H9 (cell line): Measurements from ENCODE around the gene MAPK8IP3. TPM values are rescaled to one million over a fixed set of nuclear protein-coding genes. Genes with fewer than 3 reads are reported as not detected.

Experiments
- DNase-seq: peaks from one replicate; pipeline ENCODE4 v3.0.0-alpha.2; 2017
- H2AFZ ChIP-seq: one replicate; pipeline ENCODE4 v1.6.1; 2013; ENCODE audit warnings: mild to moderate bottlenecking, low read length, control low read depth, moderate library complexity
- H2AK5ac ChIP-seq: 2 replicates; pipeline ENCODE4 v1.6.1; 2013; ENCODE audit warnings: low read length, control low read depth, mixed read lengths; ENCODE audit not compliant: insufficient read length
- H2BK120ac ChIP-seq: one replicate; pipeline ENCODE4 v1.6.1; 2013; ENCODE audit warnings: low read depth, mild to moderate bottlenecking, low read length, control low read depth, inconsistent platforms; ENCODE audit not compliant: poor library complexity, severe bottlenecking
- H2BK12ac ChIP-seq: 2 replicates; pipeline ENCODE4 v1.6.1; 2013; ENCODE audit warnings: low read length, control low read depth, mixed read lengths, low read depth; ENCODE audit not compliant: insufficient read length
- H2BK15ac ChIP-seq: 2 replicates; pipeline ENCODE4 v1.6.1; 2013; ENCODE audit warnings: low read depth, low read length, control low read depth
- H2BK20ac ChIP-seq: one replicate; pipeline ENCODE4 v1.6.1; 2013; ENCODE audit warnings: low read depth, mild to moderate bottlenecking, low read length, control low read depth, inconsistent platforms; ENCODE audit not compliant: poor library complexity, severe bottlenecking
- H2BK5ac ChIP-seq: 2 replicates; pipeline ENCODE4 v1.6.1; 2013; ENCODE audit warnings: low read length, control low read depth, mixed read lengths; ENCODE audit not compliant: insufficient read length
- H3K14ac ChIP-seq: 2 replicates; pipeline ENCODE4 v1.6.1; 2013; ENCODE audit warnings: low read length, control low read depth; ENCODE audit not compliant: insufficient read depth
- H3K18ac ChIP-seq: 2 replicates; pipeline ENCODE4 v1.6.1; 2013; ENCODE audit warnings: low read depth, mild to moderate bottlenecking, mixed read lengths, low read length, control low read depth; ENCODE audit not compliant: insufficient read length
- H3K23ac ChIP-seq: 2 replicates; pipeline ENCODE4 v1.6.1; 2013; ENCODE audit warnings: low read length, control low read depth, mixed read lengths, low read depth; ENCODE audit not compliant: insufficient read length
- H3K23me2 ChIP-seq: 2 replicates; pipeline ENCODE4 v1.6.1; 2013; ENCODE audit warnings: low read depth, mild to moderate bottlenecking, mixed read lengths, low read length, control low read depth; ENCODE audit not compliant: insufficient read length, poor library complexity, severe bottlenecking
- H3K27ac ChIP-seq: 2 replicates; pipeline ENCODE4 v1.5.1; 2013; ENCODE audit warnings: low read length, control low read depth, mixed read lengths, low read depth; ENCODE audit not compliant: insufficient read length
- H3K27me3 ChIP-seq: 2 replicates; pipeline ENCODE4 v1.6.1; 2013; ENCODE audit warnings: low read length, control low read depth, inconsistent platforms; ENCODE audit not compliant: insufficient read depth
- H3K4ac ChIP-seq: 2 replicates; pipeline ENCODE4 v1.6.1; 2013; ENCODE audit warnings: low read depth, mild to moderate bottlenecking, control low read depth, inconsistent platforms, low read length, moderate library complexity
- H3K4me1 ChIP-seq: 2 replicates; pipeline ENCODE4 v1.6.1; 2013; ENCODE audit warnings: low read length, control low read depth, inconsistent platforms; ENCODE audit not compliant: insufficient read depth
- H3K4me2 ChIP-seq: 2 replicates; pipeline ENCODE4 v1.6.1; 2013; ENCODE audit warnings: low read length, control low read depth, mixed read lengths; ENCODE audit not compliant: insufficient read length, insufficient read depth
- H3K56ac ChIP-seq: 2 replicates; pipeline ENCODE4 v1.6.1; 2013; ENCODE audit warnings: low read depth, mild to moderate bottlenecking, mixed read lengths, low read length, control low read depth; ENCODE audit not compliant: insufficient read length
- H3K79me1 ChIP-seq: 2 replicates; pipeline ENCODE4 v1.6.1; 2013; ENCODE audit warnings: low read depth, mild to moderate bottlenecking, moderate library complexity, low read length, control low read depth, inconsistent platforms; ENCODE audit not compliant: insufficient read depth, poor library complexity, severe bottlenecking
- H3K79me2 ChIP-seq: 2 replicates; pipeline ENCODE4 v1.6.1; 2013; ENCODE audit warnings: low read length, control low read depth, inconsistent platforms; ENCODE audit not compliant: insufficient read depth
- H3K9ac ChIP-seq: 2 replicates; pipeline ENCODE4 v1.6.1; 2013; ENCODE audit warnings: low read length, control low read depth, mixed read lengths; ENCODE audit not compliant: insufficient read length; ENCODE audit errors: extremely low read depth
- H3K9me3 ChIP-seq: one replicate; pipeline ENCODE4 v1.6.1; 2013; ENCODE audit warnings: low read depth, low read length, inconsistent platforms; ENCODE audit not compliant: control insufficient read depth
- H3T11ph ChIP-seq: one replicate; pipeline ENCODE4 v1.6.1; 2013; ENCODE audit warnings: mild to moderate bottlenecking, low read length, control low read depth, inconsistent platforms
- H4K20me1 ChIP-seq: one replicate; pipeline ENCODE4 v1.6.1; 2013; ENCODE audit not compliant: control insufficient read depth, insufficient read length, insufficient read depth
- H4K5ac ChIP-seq: 2 replicates; pipeline ENCODE4 v1.6.1; 2013; ENCODE audit warnings: low read depth, mild to moderate bottlenecking, mixed read lengths, low read length, control low read depth; ENCODE audit not compliant: insufficient read length
- H4K8ac ChIP-seq: replicated peaks from 2 replicates; pipeline ENCODE4 v1.6.1; 2013; ENCODE audit warnings: low read length, control low read depth, mixed read lengths, low read depth; ENCODE audit not compliant: insufficient read length
- H4K91ac ChIP-seq: 2 replicates; pipeline ENCODE4 v1.6.1; 2013; ENCODE audit warnings: low read depth, mild to moderate bottlenecking, moderate library complexity, mixed read lengths, low read length, control low read depth; ENCODE audit not compliant: insufficient read length
- H3K27ac Mint-ChIP-seq, 3 experiments: 2 replicates in 2 of 3; 3 replicates in 1 of 3; pipeline ENCODE4 v1.8.0; 2020 to 2021; ENCODE audit warnings: mixed read lengths in 3 of 3, mild to moderate bottlenecking in 1 of 3, moderate library complexity in 1 of 3
- H3K27me3 Mint-ChIP-seq: 2 replicates; pipeline ENCODE4 v1.8.0; 2021; ENCODE audit warnings: low read depth, mild to moderate bottlenecking, moderate library complexity, mixed read lengths
- H3K36me3 Mint-ChIP-seq, 3 experiments: 2 replicates in 2 of 3; 3 replicates in 1 of 3; pipeline ENCODE4 v1.8.0; 2020 to 2021; ENCODE audit warnings: low read depth in 3 of 3, mixed read lengths in 3 of 3; ENCODE audit not compliant: insufficient read depth in 1 of 3
- H3K4me1 Mint-ChIP-seq, 2 experiments: 2 replicates each; pipeline ENCODE4 v1.8.0; 2020; ENCODE audit warnings: mixed read lengths in 2 of 2
- H3K4me3 Mint-ChIP-seq, 2 experiments: 2 replicates in 1 of 2; 3 replicates in 1 of 2; pipeline ENCODE4 v1.8.0; 2020 to 2021; ENCODE audit warnings: mild to moderate bottlenecking in 2 of 2, mixed read lengths in 2 of 2, moderate library complexity in 1 of 2
- H3K9me3 Mint-ChIP-seq, 2 experiments: 2 replicates in 1 of 2; 3 replicates in 1 of 2; pipeline ENCODE4 v1.8.0; 2020; ENCODE audit warnings: mild to moderate bottlenecking in 2 of 2, mixed read lengths in 2 of 2, moderate library complexity in 1 of 2
- CTCF ChIP-seq: fragments of 200-600 bp; sonication (generic); conservative IDR thresholded peaks from 3 replicates; pipeline ENCODE4 v1.8.0; 2021; ENCODE audit warnings: antibody characterized with exemption, mild to moderate bottlenecking
- WGBS: extraction: QIAGEN DNeasy Blood & Tissue Kit; methylation state at CpG from one replicate; pipeline ENCODE4 v1.1.7; 2013; ENCODE audit warnings: missing lambda C conversion rate, low lambda C conversion rate, mixed read lengths; ENCODE audit not compliant: insufficient read length; ENCODE audit errors: extremely low coverage; 5-methylcytosine and 5-hydroxymethylcytosine counted together
- total RNA-seq: library from RNA; stranded (reverse); gene quantifications from 2 replicates; pipeline ENCODE4 v1.2.1, GENCODE V29; 2021

MAPK8IP3 gene
- total RNA-seq, 1 experiment from 2014 or later: 51.3 TPM

DNA sequence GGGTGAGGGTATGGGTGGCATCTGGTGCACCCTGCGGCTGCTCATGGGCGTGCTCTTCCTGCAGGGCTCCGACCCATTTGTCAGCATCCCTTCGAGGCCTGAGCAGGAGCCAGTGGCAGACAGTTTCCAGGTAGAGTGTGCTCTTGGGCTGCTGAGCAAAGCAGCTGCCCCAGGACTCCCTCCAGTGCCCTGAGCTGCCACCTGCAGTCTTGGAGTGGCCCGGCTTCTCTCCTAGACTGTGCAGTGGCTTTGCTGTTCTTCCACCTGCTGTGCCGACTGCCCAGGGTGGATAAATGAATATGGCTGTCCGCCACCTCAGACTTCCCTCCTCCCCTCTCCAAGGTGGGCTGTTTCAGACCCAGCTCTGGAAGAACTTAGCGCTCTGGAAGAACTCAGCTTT is 38.7 kb upstream of the MAPK8IP3 start:
- no peak overlapping the region for H3K27ac Mint-ChIP-seq
- H2BK120ac ChIP-seq: no peak overlapping the region
- H3K14ac ChIP-seq: no peak overlapping the region

More for the DNA sequence above, 38.7 kb upstream of the MAPK8IP3 start:
- no CpG with 5 or more reads among the region's 8 CpGs for WGBS
- peaks cover 35 to 96% (median 78%) of the 10 kb centered on the region in 3 experiments; a peak in 6 of 7 replicates for H3K36me3 Mint-ChIP-seq
- H3K79me1 ChIP-seq: no peaks in the 10 kb centered on the region
- H3K27ac ChIP-seq: no peak overlapping the region
- no peak overlapping the region for H3K4me3 Mint-ChIP-seq
- H3K4me1 Mint-ChIP-seq: no peaks in the 10 kb centered on the region
- H3K27me3 ChIP-seq: no peaks in the 10 kb centered on the region
- no peaks in the 10 kb centered on the region; a peak in 1 of 5 replicates for H3K9me3 Mint-ChIP-seq
- no peaks in the 10 kb centered on the region for H3K9me3 ChIP-seq
- H3K56ac ChIP-seq: no peak overlapping the region
- no peak overlapping the region for H2BK15ac ChIP-seq
- no peak overlapping the region for H3T11ph ChIP-seq
- no peak for DNase-seq
- no peak overlapping the region for H2BK5ac ChIP-seq
- H2AK5ac ChIP-seq: no peak overlapping the region
- no peak overlapping the region for H4K5ac ChIP-seq
- no peak overlapping the region for H2BK12ac ChIP-seq
- no peak overlapping the region for H3K4me2 ChIP-seq
- H3K23ac ChIP-seq: no peak overlapping the region
- TF ChIP-seq CTCF: no peak
- H4K20me1 ChIP-seq: no peaks in the 10 kb centered on the region
- H4K91ac ChIP-seq: no peak overlapping the region
- no peaks in the 10 kb centered on the region for H3K23me2 ChIP-seq
- no peak overlapping the region for H3K4ac ChIP-seq
- no peak overlapping the region for H2AFZ ChIP-seq
- no peaks in the 10 kb centered on the region for H3K27me3 Mint-ChIP-seq
- no peak overlapping the region for H3K18ac ChIP-seq
- no peak overlapping the region for H3K9ac ChIP-seq
- no peaks in the 10 kb centered on the region for H3K79me2 ChIP-seq
- H3K4me1 ChIP-seq: no peaks in the 10 kb centered on the region
- H2BK20ac ChIP-seq: no peak overlapping the region
- H4K8ac ChIP-seq: no peak overlapping the region
